Stimulated activated CD4-positive, alpha-beta T cell treated with anti-CD3 and anti-CD28 coated beads, TNF-alpha, amount 100 ng/mL, for 4 hours (primary cell): ENCODE results near the gene LAMB4.

ENCODE experiments used
- DNase-seq, 3 experiments: peaks; one replicate each; pipeline ENCODE4 v3.0.0-alpha.2; 2020; ENCODE audit warnings: low read depth in 3 of 3

Gene LAMB4

DNA sequence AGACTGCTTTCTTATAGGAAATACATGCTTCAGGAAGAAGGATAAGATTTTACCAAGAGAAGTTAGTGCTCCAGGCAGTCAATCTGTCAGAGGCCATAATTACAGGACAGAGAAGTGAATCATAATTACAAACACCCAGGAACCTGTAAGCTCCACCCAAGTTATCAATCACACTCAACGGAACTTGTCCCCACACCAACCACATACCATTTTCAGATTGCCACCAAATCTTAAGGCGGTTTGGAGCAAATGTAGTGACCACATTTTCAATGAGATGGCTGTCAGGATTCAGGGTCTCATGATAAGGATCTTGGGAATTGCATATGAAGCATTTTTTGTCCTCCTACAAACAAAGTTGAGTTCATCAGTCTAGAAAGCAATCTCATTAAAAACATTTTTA is 132.0 kb downstream of the LAMB4 start:
- DNase-seq: no peak

DNA sequence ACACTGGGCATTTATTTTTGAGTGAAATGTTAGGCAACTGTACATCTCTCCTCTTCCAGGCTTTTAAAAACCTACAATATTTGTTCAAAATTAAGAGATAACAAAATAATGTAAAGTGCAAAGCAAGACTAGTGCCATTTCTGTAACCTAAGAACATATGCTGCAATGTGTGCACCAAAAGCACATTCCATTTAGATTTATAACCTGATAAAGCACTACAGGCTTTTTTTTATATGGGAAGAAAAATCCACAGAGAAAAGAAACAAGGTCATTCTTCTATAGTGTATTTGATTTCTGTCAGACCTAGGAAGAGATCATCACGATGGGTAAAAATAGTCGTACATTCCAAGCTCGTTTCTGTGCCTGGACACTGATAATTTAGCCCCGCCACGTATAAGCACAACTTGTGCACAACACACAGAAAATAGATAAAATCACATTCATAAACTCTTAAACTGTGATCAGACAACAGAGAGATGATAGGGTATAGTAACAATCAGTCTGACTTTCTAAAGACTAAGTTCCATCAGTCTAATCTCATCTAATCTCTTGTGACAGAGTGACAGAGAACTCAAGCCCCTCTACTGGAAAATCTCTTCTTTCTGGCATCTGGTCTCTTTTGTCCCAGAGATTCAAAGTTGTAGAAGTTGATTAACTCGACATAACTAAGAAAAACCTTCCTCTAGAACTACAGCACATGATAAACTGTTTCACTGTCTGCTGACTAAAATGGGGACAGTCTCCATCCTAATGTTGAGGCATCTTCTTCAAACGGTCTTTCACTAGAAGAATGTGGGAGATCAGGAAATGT is 133.9 kb downstream of the LAMB4 start:
- DNase-seq: no peak

DNA sequence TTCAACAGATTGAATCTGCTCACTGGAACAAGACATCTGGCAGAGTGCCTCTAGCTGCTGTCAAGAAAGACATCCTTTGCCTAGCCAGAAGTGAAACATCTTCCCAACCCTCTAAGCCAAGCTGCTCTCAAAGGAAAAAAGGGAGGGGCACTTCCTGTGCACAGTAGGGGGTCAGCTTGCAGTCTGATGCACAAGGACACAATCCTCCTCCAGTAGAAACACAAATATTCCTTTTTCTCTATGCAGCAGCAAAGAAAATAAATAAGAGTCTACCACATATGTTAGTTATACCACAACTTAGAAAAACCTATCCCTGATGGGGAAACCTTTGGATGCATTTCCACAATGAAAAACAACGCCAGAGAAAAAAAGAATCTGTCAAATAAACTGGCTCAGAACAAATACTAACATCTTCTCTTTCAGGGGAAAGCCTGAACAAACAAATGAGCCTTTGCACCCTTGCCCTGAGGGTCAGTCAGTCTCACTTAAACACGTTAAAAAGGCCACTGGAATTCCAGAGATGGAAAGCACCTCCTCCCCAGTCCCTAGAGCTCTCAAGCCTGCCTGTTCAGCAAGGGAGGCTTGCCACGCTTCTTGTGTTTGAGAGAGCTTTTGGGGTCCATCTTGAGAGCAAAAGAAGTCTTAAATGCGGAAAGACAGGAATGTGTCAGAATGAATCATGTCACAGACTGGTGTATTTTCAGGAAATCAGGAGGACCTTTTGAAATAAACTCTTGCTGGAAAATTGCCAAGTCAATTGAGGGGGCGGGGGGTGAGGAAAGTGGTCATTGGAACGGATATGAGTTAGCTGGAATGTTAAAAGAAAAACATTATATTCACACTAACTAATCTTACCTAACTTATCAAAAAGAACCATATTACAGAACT is 134.7 kb downstream of the LAMB4 start:
- DNase-seq: no peak

DNA sequence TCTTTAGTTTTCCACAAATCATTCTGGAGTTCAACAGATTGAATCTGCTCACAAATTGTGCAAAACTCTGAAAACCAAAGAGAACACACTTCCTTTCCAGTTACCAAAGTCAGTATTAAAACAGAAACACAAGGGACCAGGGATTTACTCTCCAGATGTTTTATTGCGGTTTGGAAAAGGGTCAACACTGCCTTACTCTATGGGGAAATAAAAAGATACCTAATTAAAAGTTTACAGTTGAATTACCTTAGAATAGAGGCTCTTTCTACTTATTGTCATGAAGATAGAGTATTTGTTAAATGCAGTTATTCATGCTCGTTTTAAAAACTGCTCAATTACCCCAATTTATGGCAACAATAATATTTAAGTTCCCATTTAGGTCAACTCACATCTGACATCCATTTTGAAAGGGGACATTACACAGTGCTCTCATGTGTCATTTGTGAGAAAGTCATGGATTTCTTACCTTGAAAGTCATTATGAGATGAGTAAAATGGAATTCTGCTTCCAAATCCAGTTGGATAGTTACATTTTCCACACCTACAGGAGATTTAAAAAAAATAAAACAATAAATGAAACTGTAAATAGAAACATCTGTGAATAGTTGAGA is 135.6 kb downstream of the LAMB4 start:
- DNase-seq: no peak

DNA sequence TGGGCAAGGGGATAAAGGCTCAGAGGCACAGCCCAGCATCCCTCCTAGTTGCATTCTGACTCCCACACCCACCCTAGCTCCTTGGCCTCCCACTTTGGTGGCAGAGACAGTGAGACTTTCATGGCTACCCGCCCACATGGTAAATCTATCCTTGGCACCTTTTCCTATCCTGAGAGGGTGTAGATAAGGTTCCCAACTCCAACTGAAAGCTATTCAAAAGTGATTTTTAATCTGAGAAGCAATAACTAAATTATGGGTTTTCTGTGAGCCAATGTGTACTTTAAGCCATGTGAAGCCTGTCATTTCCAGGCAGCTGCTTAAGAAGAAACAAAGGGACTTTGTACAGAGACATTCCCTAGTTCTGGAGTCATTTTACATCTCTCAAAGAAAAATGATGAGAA is 136.3 kb downstream of the LAMB4 start:
- DNase-seq: no peak

DNA sequence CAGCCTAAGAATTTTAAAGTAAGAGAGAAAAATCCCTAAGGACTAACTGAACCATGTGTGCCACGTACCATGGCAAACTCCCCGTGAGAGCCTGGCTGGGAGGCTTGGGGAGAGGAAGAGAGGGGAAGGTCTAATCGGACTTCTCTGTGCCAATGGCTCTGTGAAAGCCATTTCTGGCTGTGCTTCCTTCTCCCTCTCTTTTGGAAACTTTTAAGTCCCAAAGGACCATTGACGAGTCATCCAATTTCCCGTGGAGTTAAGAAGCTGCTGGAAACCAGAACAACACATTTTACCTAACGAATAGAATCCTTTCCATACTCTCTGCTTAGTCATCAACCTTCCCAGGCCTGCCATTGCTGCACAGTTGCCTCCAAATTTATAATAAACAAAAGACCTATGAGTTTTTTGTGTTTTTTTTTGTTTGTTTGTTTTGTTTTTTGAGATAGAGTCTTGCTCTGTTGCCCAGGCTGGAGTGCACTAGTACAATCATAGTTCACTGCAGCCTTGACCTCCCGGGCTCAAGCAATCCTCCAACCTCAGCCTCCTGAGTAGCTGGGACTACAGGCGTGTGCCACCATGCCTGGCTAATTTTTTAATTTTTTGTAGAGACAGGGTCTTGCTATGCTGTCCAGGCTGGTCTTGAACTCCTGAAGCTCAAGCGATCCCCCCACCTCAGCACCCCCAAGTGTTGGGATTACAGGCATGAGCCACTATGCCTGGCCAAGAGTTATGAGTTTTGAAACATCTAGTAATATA is 140.4 kb downstream of the LAMB4 start:
- DNase-seq: no peak

DNA sequence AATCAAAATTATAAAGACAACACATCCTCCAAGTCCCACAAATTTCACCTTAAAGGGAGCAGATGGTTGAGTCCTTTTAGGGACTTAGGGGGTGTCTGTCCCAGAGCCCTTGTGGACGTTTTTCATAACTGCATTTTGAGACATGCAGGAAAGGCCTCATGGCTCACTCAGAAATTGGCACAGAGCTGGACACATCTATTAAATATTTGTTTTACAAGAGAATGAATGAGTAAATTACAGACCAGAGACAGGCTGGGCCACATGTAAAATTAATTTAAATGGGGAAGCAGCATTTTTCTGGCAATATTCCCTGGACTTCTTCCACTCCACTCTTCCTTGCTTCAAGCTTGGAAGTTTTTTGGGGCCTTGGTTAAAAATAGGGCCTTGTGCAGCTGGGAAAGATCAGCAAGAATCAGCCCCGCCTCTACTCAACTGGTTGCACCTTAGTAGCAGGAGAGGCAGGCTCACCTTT is 147.2 kb downstream of the LAMB4 start:
- no peak for DNase-seq

DNA sequence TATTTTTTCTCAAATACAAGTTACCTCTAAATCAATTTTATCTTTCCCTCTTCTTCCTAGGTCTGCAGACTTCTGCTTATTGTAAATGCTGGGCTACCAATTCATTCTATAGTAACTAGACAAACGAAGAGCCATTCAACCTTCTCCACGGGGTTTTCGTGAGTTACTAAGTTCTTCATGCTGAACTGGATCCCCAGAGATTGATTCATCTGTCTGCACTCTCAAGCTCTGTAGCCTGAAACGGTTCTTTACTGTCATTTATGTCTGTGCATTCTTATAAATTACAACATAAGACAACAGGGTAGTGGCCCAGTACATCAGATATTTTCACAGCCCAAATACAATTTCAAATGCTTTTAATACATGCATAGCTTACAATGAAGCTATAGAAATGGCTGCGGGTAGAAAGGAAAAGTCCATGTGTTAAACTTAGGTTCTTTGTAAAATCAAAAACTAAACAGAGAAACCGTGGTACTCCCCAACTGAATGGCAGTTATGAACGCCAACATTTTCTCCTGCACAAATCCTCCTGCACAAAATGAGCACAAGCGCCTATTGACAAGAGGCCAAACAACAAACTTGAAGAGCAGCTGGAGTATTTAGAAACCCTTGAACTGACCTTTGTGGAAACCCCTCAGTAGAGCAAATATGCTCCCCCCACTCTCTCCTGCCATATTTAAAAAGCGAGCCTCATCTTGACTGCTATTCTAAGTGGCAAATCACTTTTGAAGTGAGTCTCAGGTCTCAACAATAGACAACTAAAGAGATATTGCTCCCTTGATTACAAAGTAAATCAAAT is 147.9 kb downstream of the LAMB4 start:
- DNase-seq: no peak

DNA sequence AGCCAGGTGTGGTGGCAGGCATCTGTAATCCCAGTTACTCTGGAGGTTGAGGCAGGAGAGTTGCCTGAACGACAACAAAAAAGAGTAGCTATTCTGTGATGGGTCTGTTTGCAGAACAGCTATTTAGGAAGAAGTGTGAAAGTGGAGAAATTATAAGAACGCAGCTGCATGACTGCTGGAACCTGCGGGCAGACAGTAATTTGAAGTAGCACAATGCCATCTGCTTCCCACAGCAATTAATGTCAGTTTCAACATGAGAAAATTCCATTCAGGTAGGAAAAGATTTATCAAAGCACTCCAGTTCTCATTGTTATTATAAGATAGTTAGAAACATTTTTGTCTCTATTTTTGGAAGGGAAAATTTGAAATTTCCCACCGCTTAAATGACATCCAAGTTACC is 148.7 kb downstream of the LAMB4 start:
- DNase-seq: no peak

DNA sequence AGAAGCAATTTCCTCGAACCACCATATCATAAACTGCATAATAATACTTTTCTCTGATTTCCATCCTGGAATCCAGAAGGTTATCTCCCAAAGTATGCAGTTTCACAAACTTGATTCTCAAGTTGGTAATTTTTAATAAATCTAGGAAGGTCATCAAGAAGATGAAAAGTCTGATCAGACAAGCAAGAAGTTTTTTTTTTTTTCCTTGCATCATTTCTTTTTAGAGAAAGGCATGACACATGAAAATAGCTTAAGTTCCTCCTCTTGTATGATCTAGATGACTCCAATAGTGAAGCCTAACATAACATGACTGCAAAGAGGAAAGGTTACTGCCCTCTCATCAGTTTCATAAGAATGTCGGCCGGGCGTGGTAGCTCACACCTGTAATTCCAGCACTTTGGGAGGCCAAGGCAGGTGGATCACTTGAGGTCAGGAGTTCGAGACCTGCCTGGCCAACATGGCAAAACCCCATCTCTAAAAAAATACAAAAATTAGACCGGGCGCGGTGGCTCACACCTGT is 149.4 kb downstream of the LAMB4 start:
- DNase-seq: no peak

DNA sequence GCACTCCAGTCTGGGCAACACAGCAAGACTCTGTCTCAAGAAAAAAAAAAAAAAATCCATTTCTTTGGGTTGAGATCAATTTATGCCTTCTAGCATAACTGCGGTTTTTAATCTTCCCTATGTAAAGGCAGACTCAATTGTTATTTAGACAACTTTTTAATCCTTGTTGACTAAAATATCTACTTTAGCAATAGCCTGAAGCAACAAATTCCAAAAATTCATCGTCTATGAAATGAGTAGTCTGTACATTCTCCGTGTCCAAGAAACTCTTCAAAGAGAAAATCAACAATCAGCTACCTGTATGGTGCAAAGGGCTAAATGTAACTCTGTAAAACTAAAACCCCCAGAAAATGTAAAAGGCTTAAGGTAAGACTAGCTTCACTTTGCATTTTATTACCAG is 150.0 kb downstream of the LAMB4 start:
- no peak for DNase-seq

DNA sequence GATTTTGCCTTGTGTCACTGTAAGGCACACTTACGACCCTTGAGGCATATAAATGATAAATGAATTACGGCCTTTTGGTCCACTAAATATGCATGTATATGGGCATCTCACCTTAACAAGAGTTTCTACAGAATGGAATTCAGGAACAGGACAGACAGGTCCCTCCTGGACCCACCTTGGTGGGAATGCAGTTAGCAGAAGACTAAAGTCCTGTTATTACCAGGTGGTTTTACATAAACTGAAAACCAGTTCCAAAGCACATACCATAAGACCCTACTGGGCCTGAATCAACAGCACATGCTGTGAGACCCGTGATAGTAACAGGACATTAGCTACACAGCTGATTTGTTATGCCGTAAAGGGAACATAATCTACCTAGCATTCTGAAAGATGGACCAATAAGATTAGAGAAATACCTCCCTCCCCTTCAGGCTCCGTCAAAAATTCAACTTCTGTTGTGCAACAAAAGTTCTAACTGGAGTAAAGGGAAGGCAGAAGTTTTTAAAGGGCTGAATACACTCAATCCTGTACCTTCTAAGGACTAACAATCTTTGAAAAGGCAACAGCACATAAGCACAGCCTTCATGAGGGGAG is 151.2 kb downstream of the LAMB4 start:
- DNase-seq: no peak

DNA sequence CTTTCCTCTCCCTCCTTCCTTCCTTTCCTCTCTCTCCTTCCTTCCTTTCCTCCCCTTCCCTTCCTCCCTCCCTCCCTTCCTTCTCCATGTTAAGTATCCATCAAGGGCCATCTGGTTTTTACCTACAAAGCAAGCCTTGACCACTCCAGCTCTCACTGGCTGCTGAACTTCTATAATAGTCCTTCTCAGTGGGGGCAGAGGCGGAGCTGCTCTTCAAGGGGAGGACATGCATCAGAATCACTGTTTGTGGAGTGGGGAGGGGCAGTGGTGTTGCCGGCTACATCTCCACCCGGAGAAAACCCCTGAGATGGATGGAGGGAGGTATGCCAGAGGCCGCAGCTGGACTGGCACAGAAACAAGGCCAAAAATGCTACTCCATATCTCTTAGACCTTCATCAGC is 153.1 kb downstream of the LAMB4 start:
- no peak for DNase-seq

DNA sequence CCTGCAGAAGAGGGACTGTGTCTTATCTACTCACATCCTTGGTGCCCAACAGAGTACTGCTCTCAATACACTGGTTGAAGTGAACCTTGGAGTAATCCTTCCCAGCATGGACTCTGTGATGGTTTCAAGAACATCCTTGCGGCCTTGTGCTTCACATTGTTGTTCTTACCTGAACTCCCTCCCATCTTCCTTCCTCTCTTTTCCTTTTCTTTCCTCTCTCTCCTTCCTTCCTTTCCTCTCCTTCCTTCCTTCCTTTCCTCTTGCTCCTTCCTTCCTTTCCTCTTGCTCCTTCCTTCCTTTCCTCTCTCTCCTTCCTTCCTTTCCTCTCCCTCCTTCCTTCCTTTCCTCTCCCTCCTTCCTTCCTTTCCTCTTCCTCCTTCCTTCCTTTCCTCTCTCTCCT is 153.5 kb downstream of the LAMB4 start:
- no peak for DNase-seq

DNA sequence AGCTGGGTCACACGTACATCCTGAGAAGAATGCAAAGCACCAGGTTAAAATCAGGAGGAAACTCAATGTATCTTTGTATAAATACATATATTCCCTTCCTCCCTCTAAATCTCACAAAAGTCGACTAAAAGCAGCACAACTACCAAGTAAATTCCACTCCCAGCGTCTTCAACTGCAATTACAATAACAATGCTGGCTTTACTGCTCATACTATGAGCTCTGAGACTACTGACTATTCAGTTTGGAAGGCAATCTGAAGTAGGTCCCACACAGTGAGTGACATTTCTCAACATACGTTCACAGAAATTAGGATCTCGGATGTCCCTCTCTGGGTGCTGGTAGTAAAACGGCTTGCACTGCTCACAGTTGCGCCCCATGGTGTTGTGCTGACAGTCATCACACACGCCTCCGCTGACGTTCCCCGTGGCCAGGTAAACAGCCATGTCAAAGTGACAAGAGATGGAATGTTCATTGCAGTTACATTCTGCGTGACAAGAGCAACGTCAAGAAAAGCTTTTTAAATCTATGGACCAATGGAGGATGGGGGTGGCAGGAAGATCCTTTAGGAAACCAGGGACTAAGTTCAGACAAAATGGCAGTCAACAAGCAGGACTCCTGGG is 154.7 kb downstream of the LAMB4 start:
- no peak for DNase-seq

DNA sequence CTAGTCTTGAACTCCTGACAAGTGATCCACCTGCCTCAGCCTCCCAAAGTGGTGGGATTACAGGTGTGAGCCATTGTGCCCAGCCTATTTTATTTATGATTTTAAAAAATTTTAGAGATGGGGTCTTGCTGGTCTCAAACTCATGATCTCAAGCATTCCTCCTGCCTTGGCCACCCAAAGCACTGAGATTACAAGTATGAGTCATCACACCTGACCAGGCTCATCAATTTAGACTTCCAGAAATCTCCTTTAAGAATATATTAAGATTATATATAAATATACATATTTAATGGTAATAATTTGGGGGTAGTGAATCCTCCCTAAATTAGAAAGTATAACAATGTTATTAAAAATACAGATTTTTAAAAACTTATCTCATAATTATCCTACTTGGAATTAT is 156.3 kb downstream of the LAMB4 start:
- no peak for DNase-seq
